NCI-H526 treated with DMSO at 0.1 percent for 48 hours (cell line): Measurements from ENCODE around the gene ZNF445.
"Not testable (repeated sequence)": the region's sequence is repeated elsewhere in the genome, so short reads cannot be mapped to it uniquely, and the experiment has no call there.

Source experiments
- DNase-seq: peaks from one replicate; lab custom pipeline; 2025; lab: John Stamatoyannopoulos, UW

Gene ZNF445

DNA sequence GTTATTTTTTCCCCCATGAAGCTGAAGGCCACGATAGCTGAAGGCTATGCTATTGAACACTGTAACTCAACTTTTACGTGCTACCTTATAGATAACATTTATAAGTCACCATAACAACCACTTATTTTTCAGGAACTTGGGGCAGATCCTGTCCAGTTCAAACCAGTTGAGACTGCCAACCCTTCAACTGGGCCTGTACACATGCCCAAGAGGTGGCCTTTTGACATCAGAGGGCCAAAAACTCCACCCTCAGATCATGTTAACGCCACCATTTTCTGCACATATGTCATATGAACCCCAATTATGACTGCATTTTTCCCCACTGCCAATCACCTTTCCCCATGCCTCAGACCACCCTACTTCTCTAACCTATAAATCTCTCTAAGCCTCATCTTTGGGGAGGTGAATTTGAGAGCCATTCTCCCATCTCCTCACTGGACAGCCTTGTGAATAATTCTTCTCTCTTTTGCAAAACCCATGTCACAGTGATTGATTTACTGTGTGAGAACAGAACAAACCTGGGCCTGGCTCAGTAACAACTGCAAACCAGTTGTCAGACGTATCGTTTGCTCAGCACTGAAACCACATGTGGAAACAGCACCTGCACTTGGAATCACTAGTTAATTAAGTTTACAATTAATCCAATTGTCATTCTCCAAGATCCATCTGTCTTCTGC, 42.5 kb downstream of the ZNF445 start:
- DNase-seq, result no peak

DNA sequence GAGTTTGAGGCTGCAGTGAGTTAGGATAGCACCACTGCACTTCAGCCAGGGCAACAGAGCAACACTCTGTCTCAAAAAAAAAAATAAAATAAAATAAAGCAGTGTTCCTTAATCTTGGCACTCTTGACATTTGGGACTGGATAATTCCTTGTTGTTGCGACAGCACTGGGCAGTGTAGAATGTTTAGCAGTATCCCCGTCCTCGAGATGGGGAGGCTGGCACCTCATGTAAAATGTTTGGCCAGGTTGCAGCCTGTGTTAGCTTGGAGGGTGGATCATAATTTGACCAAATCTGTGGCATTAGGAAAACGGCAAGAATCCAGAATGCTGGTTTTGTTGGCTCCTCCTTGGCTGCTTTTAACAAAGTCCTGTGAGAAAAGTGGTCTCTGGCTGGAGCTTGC, 47.0 kb downstream of the ZNF445 start:
- DNase-seq, result no peak

DNA sequence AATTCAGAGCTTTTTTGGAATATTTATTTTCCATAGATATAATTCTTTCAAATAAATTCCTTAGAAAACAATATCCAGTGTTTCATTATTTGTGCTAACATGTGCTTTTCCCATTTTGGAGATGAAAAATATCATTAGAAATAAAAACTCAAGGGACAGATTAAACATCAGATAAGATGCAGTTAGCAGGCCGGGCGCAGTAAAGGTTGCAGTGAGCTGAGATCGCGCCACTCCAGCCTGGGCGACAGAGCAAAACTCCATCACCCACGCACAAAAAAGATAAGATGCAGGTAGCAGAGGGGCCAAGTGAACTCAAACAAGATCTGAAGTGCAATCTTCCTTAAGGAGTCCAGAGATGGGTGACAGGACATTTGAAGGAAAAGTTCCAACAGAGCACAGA, 48.0 kb downstream of the ZNF445 start:
- no peak for DNase-seq

DNA sequence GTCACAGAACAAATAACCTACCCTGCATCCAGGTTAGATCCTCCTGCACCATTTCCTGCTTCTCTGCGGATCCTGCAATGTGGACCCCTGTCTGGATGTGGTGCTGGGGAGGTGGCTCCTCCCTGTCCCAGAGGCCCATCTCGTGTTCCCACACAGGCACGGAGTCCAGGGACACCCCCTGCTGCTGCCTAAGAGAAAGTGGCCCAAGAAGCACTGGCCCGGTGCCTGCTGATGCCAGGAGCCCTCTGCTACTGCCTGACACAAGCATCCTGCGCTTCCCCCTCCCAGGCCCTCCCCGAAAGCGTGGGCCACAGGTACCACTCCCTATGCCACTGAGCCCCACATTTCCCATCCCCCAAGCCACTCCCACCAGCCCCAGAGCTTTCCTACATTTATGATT, 48.6 kb downstream of the ZNF445 start:
- DNase-seq, result no peak

DNA sequence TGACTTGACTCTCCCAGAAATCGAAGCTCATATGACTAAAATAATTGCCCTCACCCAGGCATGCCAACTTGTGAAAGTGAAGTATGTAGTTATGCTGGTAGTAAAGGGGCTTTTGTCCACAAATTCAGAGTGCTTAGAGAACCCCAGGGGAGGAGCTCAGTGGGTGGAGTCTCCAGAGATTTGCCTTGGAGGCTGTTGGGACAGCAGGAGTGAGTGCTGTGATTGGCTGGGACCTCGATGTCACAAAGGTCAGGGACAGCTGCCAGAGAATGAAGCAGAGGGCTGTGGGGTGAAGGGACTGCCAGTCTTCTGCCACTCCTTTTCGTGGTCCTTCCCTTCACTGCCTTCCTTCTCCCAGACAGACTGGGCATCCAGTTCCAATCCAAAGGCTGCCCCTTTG, 49.8 kb downstream of the ZNF445 start:
- no peak for DNase-seq

DNA sequence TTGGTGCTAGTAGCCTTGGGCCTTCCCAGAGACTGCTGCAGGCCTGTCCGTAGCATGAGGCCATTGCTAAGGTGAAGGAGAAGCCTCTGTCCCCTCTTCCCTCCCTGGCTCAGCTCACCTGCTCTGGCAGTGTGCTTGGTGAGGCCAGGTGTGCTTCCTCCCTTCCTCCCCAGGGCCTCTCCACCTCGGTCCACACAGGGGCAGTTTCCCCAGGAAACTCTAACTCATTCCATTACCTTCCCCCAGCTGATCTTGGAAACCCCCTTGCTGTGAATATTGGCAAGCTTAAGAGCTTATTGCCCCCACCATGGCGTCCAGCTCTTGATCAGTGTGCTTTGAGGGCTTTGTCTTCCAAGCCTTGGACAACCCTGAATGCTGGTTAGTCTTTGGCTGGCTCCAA, 52.7 kb downstream of the ZNF445 start:
- no peak for DNase-seq

DNA sequence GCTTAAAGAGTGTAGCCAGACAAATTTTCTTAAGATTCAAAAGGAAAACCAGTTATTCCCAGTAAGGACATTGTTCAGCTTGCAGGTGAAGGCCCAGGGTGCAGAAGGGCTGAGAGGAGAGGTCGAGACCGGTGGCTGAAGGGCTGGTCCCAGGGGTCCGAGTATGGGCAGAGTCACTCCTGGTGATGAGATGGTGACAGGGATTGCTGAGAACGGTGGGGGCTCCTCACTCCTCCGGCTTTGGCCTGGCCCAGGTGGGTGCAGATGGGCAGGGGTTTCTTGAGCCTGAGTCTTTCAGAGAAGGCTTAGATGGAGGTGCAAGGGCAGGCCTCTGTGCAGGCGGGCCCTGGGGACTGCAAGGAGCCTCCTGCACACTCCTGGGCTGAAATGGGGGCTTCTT, 56.2 kb downstream of the ZNF445 start:
- no peak for DNase-seq

DNA sequence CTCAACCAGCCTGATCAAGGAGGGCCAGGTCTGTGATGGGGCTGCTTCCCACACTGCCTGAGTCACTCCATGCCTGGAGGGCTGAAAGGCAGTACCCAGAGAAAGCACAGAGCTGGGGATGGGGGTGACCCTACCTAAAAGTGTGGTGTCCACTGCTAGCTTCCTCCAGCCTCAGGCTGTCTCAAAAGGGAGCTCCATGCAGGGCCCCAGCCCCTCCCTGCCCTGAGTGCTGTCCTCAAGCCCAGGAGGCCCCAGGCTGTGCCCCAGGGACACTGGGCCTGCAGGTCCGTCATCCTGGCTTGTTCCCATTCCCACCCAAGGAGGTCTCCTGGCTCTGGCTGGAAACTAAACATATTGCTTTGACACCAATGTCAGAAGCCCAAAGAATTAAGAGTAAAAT, 56.8 kb downstream of the ZNF445 start:
- no peak for DNase-seq

DNA sequence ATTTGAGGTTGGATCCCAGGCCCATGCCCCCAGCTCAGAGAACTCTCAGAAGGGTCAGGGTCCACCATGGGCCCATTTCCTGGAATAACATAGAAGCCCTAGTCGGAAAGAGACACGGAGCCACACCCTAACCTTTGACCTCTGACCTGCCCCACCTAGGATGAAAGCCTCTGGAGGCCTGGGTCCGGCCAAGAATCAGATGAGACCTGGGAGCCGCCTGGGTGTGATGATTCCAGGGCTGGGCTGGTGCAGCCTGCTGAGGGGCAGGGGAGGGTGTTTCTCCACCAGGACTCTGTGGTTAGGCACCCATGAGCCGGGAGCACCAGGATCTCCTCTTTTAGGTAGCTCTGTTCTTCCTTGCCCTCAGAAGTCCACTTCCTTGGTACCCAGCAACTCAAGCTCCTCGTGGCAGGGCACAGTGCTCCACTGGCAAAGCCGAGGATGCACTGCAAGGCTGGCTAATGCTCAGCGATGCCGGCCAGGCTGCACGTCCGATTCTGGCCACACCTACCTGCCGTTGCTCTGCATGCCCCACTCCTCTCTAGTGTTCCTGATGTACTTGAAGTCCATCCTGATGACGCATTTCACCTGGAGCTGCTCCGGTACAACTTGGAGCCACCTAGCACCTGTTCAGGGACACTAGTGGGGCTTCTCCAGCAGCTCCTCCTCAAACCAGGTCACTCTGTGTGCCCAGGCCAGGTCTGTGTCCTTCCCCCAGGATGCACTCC, 57.4 kb downstream of the ZNF445 start:
- DNase-seq, result no peak

DNA sequence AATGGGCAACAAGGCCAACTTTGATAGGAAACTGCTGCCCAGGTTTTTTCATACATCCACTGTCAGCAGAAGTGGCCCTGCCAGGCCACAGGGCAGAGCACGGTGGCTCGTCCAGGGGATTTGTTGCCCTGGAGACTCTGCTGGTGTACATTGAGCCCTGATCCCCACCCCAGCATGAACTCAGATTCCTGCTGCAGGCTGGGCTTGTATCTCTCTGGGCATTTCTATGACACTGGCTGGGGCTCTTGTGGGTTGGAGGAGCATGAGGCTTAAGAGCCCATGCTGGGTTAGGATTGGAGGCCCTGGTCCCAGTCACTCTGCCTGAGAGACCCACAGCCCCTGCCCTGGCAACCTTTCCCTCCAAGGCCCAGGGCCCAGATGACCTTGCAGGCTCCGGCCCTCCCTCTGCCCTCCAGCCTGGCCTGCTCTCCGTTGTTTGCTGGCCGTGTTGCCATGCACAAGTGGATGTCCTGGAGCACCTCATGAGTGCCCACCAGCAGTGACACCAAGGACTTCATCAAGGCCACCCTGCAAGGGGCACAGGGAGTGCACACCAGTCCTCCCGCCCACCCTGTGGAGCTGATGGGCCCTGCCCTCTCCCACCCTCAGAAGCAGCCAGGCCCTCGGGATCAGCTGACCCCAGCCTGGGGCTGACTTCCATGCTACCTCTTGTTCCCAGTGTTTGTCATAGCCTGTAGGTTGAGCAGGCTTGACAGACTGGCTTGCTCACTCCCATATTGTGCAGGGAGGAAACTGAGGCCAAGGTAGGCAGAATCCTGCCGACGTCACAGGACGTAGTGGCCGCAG, 58.2 kb downstream of the ZNF445 start:
- no peak for DNase-seq

DNA sequence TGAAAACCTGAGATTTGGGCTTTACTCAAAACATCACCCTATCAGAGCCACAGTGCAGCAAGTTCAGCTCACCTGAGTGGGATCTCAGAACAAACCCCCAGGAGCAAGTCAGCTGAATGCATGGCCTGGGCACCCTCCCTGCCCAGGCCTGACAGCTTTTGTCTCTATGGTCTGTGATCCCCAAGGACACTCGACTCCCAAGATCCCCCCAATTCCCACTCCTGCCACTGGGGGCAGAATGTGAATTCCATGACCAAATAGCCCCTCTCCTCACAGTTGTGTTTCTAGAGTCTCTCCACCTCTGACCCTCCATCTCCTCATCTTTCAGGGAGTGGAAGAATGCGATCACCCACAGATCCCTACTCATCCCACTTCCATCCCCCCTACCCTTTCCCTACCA, 58.9 kb downstream of the ZNF445 start:
- DNase-seq, result no peak

DNA sequence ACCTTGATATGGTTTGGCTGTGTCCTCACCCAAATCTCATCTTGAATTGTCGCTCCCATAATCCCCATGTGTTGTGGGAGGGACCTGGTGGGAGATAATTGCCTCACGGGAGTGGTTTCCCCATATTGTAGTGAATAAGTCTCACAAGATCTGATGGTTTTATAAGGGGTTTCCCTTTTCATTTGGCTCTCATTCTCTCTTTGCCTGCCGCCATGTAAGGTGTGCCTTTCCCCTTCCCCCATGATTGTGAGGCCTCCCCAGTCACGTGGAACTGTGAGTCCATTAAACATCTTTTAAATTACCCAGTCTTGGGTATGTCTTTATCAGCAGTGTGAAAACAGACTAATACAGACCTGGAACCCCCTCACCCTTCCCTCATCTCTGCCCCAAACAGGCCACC, 59.4 kb downstream of the ZNF445 start:
- DNase-seq, result not testable (repeated sequence)

DNA sequence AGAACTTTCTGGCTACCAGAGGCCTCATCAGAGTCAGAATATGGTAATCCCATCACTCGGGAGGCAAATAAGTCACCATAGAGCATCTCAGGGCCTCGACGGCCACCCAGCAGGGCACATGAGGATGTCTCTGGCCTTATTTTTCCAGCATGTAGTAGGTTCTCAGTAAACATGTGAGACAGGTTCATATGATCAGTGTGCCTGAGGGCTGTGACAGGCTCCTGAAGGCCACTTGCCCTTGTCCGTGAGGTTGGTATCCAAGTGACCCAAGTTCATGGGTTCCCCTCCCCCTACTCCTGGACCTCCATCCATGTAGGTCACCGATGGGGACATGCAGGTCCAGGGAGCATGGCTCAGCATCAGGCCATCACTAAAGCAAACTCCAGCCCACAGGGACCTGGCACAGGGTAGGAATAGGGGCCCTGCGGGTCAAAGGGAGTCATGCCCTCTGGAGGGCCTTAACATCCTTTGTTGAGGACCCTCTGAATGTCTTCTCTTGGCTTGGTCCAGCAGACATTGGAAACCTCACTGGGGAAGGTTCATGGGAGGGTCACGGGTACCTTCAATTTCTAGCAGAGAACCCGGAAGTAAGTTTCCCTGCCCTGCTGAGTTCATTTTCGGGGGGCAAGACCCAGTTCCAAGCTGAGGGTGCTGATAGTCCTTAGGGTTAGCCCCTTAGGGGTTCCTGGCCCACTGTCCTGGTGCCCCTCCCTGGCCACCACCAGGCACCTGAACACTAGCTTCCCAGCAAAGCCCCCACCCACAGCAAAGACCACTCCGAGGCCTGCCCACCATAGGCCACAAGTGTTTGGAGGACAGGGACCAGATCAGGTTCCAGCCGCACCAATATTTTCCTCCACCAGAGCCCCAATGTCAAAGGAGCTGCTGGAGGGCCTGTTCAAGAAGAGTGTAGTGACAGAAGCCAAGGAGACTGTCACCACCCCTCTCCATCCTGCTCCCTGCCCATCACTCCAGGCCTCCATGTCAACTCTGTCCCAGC, 61.1 kb downstream of the ZNF445 start:
- no peak for DNase-seq

DNA sequence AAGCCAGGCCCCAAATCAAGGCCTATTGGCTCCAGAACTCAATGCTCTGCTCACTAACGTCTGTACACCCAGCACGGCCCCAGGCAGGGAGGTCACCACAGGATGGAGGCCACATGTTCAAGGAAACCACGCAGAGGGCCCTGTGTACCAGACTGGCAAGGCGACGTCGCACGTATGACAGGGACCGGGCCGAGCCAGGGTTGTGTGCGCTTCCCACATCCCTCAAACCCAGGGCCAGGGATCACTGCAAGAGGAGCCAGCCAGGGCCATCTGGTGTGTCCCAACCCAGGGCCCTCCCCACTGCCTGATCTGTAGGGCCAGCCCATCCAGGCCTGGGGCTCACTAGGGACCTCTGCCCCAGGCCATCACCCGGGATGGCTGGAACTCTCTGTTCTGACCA, 62.0 kb downstream of the ZNF445 start:
- no peak for DNase-seq

DNA sequence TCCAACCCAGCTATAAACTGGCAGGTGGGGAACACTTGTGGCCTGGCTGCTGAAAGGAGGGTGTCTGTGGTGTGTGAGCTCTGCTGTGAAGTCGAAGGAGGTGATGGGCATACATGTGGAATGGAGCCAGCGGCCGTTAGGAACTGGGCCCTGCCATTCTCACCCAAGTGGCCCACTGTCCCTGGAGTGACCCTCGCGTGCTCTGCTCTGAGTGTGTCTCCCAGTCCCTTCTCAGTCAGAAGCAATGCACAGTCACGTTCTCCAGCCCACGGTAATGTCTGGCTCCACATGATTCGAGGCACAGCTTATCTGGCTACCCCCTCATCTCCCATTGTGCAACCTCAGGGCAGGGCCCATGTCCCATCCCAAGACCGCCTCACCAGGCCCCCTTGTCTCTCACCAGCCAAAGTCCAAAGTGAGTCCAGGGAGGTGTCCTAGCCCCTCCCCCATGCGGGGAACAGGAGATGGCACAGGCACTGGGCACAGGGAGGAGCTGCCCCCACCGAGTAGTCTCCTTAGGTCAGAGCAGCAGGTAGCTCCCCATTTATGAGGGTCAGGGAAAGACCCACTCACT, 62.9 kb downstream of the ZNF445 start:
- DNase-seq, result no peak

DNA sequence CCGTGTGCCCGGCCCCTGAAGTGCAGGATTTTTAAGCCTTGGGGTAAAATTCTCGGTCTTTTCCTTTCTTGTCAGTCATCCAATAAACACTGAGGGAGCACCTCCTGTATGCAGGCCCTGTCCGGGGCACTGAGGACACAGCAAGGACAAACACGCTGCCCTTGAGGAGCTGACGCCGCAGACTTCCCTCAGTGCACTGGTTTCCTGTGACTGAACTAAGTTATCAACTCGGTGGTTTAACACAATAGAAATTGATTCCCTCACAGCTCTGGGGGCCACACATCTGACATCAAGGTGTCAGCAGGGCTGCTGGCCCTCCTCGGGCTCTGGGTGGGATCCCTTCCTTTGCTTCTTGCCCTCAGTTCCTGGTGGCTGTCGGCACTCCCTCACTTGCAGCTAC, 65.1 kb downstream of the ZNF445 start:
- DNase-seq, result no peak

DNA sequence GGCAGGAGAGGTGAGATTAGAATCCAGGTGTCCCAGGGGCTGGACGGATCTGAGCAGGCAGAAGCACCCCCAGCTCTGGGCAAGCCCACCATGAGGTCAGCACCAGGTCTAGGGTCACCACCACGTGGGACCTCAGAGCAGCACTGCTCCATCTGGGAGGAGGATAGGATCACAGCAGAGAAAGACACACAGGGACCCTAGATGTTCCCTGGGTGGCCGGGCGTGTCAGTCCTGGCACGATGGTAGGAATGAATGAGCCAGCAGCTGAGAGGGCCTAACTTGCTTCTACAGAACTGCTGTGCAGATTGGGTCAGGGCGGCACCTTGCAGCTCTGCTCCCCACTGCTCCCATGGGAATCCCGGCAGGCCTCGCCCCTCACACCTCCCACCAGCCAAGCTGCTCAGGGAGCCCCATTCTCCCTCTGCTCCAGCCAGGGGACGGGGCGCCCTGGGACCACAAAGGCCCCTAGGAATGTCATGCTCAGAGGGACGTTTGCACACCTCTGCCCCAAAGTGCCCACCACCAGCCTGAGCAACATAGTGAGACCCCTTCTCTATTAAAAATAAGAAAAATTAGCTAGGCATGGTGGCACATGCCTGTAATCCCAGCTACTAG, 66.3 kb downstream of the ZNF445 start:
- DNase-seq, result no peak

DNA sequence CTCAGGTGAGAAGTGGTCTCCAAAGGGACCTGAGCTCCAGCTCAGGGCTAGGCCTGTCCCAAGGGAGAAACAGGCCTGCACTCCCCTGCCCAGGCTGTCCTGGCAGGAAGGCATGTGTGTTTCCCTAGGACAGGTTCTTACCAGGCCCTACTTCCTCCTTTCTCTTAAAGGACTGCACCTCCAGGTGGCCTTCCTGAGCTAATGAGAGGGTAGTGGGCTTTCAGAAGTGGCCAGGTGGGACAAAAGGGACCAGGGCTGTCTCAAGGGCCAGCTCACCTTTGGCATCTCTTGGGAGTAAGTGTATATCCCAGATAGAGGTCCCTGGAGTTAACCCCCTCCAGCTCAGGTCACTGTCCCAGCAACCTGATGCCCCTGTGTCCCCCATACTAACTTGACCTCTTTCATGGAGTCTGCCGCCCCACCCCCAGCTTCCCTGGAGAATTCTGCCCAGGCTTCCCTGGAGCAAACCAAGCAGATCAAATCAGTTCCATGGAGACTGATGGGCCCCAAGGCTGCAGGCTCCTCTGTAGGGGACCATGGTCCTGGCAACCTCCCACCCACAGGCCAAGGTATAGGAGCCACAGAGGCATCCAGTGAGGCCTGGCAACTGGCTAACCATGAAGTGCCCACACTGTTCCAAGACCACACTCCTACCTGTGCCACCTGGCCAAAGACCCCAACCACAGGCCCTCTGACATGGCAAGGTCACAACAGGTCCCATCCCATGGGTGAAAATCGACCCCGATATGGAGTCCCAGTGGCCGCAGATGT, 67.6 kb downstream of the ZNF445 start:
- no peak for DNase-seq

DNA sequence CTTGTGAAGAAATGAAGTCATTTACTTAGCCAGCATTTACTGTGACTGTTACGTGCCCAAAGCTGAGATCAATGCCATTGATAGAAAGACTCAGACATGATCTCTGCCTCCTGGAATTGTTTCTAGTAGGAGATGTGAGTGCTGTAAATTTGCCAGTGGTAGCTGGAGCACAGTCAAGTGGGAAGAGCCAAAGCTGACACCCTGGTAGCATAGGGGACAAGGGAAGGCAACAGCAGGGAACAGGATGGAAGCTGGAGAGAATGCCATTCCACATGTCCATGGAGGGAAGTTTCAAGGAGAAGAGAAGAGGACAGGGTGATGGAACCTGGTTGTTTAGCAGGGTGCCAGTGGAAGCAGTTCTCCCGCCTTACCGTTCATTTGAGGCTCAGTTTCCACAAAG, 74.9 kb downstream of the ZNF445 start:
- DNase-seq, result no peak

DNA sequence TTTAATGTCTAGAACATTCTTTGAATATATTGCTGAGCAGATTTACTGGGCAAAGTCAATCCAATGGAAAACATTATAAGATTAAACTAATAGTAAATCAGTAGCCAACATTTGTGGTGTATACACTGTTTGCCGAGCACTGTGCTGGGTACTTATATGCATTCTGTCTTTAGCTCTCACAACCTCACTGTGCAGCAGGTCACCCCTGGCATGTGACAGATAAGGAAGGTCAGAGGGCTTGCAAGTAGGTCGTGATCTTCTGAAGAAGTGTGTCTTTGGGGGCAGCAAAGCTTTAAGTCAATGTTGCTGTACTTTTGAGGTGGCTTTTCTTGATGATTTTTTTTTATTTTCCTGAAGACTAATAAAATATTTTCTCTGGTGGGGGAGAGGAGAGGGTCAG, 76.7 kb downstream of the ZNF445 start:
- DNase-seq, result no peak
